HL-60/S4 treated with retinoic acid at 250 ng/mL for 4 days and 3 days (cell line): ENCODE results near the gene PDE5A.
"Not testable (repeated sequence)": the region's sequence is repeated elsewhere in the genome, so short reads cannot be mapped to it uniquely, and the experiment has no call there.

Experiments used
- in situ Hi-C: fragments of 300-500 bp; cut with MboI; formaldehyde crosslinking; loops from 2 replicates; pipeline ENCODE4 v1.7.0; 2022; ENCODE audit warnings: low sequenced_read_pairs

The PDE5A gene

DNA sequence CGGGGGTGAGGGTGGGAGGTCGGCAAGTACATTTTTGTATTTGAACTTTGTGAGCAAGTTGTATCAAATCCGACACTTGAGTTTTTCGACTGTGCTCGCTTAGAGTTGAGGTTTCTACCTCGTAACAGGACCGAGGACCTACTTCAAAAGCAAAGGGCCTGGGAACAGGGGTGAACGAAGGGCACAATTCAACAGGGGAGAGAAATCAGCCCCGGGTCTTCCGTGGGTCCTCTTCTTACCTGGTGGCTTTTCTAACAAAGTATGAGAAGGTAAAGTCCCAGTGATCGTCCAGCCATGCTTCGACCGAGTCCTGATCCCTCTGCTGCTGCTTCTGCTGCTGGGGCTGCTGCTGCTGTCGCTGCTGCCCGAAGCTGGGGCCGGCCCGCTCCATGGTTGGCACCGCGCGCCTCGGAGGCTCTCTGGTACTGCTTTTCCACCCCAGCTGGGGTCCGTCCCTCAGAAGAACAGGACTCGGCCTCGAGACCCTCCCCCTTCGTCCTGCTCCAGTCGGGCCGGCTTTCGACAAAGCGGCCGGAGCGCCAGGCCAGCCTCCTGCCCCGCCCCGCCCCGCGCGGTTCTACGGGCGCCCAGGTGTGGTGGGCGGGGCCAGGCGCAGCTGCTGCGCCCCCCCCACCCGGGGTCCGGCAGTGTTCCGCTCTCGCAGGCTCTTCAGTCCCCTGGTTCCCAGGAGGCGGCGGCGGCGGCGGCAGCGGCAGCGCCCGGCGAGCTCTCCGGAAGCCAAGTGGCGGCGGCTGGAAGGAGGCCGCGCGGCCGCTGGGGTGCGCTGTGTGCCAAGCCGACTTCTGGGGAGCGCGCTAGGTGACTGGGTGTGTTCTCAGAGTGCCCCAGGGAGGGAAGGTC is at the start of gene PDE5A:
TSS of gene PDE5A (minus strand) at position 524 of the 861 bp plus-strand sequence. CDS start at position 391, 133 bp downstream.
- in situ Hi-C loops, result loop anchor here (25.0 kb wide), 1 partner anchor 316 kb away; the partner anchor contains the start of gene FABP2

DNA sequence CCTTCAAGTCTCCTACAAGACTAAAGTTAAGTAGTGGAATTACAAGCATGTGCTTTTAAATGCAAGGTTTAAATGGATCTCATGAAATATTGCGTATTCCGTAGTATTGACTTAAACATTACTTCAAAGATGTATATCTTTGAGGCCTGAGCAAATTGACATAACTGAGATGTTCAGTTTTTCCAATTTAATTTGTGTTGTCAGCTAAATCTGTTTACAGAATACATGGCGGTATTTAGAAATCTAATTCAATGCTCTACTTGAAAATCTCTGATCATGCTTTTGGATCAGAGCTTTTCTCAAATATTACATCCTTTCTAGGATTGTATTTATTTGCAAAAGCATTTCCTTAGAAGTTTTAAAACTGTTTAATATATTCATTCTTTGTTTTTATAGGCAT is 47.5 kb upstream of the PDE5A start:
- in situ Hi-C loops, result no loop called here

DNA sequence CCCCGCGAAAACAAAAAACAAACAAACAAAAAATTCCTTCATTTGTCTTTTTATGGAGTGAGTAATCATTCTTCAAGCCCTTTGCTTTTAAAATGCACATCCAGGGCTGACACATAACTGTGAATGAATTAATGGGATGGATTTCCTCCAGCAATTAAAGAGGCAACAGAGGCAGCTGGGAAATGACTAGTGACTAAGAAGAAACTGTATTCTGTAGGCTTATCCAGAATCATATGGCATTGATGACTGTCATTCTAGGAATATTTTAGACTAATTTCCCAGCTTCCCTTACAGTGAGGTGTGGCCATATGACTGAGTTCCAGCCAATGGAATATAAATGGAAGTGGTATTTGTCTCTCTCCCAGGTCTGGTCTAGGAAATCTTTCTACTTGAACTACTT is 46.8 kb upstream of the PDE5A start:
- in situ Hi-C loops, result no loop called here

DNA sequence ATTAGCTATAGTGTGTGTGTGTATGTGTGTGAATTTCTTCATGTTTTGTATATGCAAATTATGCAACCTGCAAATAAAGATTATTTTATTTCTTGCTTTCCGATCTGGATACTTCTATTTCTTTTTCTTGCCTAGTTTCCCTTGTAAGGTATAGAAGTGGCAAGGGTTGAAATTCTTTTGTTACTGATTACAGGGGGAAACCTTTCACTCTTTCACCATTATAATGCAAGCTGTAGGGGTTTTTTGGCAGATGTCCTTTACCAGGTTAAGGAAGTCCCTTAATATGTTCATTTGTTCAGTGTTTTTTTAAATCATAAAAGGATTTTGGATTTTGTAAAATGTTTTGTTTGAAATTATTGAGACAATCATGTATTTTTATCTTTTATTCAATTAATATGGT is 44.3 kb upstream of the PDE5A start:
- in situ Hi-C loops, result no loop called here

DNA sequence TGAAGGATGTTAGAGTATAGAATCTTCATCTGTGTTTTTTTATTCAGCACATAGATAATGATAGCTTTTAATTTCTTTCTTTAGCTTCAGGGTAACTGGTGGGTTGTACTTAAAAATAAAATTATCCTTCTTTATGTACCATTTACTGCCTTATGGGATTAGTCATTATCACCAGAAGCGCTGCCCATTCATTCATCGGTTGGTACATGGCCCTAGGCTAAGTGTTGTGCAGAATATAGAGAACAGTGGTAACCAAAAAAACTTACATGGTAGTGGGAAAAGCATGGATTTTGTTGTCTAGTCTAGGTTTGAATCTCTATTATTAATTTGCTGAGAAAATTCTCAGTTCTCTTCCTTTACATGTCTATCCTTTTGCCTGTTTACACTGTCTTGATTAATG is 43.5 kb upstream of the PDE5A start:
- in situ Hi-C loops, result no loop called here

DNA sequence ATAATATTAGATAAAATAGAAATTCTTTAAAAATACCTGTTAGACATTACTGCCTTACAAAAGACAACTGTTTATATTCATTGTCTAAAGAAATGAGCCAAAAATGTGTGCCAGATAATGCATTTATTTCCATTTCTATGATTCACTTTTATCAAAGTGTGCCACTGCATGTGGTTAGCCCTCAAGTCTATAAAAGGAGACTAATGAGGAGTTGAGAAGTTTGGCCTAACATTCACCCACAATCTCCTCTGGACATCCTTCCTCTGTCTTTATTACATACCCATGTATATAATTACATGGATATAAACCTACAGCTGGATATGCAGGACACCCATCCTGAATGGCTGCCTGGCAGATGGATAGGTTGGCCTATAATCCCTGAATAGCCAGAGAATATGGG is 42.6 kb upstream of the PDE5A start:
- in situ Hi-C loops, result no loop called here

GRCh38 chr4:119667802-119668201 is 39.2 kb upstream of the PDE5A start:
- in situ Hi-C loops, result no loop called here

DNA sequence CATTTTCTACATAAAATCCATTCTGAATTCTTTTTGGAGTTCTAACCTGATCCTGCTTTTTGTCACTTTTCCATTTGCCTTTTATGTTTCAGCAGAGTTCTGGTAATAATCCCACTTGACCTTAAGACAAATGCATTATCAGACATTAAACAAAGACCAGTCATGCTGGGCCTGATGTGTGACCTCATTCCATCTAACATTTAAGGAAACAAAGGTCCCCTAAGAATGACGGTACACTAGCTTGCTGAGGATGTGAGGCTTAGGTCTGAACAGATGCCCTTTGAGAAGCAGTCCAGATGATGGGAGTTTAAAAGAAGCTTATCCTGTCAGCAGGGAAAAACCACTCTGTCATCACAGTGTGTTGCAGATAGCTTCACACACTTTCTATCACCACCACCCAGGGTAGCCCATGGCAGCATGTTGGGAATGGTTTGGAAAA is 38.1 kb upstream of the PDE5A start:
- in situ Hi-C loops, result no loop called here

DNA sequence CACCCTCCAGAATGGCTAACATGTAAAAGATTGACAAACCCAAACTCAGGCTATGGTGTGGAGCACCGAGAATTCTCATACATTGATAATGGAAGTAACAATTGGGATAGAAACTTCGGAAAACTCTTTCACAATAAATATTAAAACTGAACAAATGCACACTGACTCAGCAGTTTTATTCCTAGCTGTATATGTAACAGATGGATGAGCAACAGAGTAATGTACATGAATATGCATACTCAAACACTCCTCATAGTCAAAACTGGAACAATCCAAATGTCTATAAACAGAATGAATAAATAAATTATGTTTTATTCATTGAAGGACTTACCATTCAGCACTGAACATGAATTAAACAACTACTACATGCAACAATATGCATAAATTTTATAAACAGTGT is 37.1 kb upstream of the PDE5A start:
- in situ Hi-C loops, result no loop called here

DNA sequence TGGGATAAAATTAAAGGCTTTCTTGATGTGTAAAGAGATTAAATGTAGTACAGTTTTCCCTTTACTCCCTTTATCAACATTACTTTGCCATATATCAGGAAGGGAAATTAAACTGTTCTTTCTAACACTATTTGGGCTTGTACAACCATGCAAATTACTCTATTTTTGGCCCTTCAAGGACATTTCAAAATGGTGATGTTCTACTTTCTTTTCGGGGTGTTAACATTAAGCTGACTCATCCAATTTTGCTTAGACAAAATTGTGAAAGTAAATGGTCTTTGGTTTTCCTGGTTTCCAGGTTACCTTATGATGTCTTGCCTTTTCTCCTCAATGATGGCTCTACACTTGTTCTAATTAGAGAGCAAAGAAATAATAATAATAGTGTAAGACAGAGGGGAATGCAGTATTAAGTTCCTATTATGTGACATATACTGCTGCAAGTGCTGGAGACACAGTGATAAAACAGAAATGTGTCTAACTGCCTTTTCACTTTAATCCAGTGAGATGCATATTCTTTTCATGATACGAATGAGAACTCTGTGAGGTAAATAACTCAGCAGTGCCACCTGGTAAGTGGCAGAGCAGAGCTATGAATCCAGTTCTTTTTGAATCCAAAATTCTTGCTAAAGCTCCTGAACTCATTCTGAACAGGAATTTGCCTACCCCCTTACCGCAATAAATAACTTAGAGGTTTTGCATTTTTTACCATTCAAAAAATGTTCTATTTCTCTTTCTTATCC is 35.7 kb upstream of the PDE5A start:
- in situ Hi-C loops, result no loop called here

GRCh38 chr4:119663160-119663788 is 34.7 kb upstream of the PDE5A start:
- in situ Hi-C loops, result no loop called here

GRCh38 chr4:119662612-119663011 is 34.0 kb upstream of the PDE5A start:
- in situ Hi-C loops, result not testable (repeated sequence)

GRCh38 chr4:119661231-119661630 is 32.6 kb upstream of the PDE5A start:
- in situ Hi-C loops, result no loop called here

GRCh38 chr4:119659576-119659975 is 31.0 kb upstream of the PDE5A start:
- in situ Hi-C loops, result no loop called here

DNA sequence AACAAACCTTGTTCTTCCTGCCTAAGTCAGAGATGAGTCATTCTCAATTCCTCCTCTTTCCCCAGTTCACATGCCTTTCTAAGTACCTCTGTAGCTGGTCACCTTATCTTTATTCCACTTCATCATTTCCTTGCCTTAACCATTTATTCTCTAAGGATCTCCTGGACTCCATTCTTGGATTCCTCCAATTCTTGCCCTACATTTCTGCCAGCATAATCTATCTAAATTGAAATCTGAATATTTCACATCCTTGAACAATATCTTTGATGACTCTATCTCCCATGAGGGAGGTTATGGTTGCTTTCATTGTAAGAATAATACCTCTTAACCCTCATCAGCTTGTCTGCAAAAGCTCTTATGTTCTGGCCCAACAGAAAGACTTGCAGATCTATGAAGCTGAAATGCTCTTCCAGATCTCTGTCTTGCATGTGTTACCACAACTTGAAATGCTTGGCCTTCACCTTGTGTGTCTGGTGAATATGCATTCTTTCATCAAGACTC is 28.6 kb upstream of the PDE5A start:
- in situ Hi-C loops, result no loop called here

- in situ Hi-C loops, result no loop called here
Observed at GRCh38 chr4:119656342-119656741, 27.7 kb upstream of the PDE5A start.

GRCh38 chr4:119655111-119655837 is 26.7 kb upstream of the PDE5A start:
- in situ Hi-C loops, result no loop called here

- in situ Hi-C loops, result no loop called here
Observed at GRCh38 chr4:119653990-119654389, 25.4 kb upstream of the PDE5A start.

- in situ Hi-C loops, result no loop called here
Observed at GRCh38 chr4:119652998-119653397, 24.4 kb upstream of the PDE5A start.

GRCh38 chr4:119648398-119648797 is 19.8 kb upstream of the PDE5A start:
- in situ Hi-C loops, result loop anchor here (25.0 kb wide), 1 partner anchor 336 kb away; the partner anchor contains the start of gene FABP2
